SK-N-SH treated with all-trans-retinoic acid at 6 μM for 48 hours (cell line): ENCODE results near the gene HMX1.

Experiments used
- ARNTL ChIP-seq: fragments of 450-650 bp; formaldehyde crosslinking; IDR thresholded peaks from 2 replicates; pipeline ENCODE4 v1.5.0; 2020; ENCODE audit warnings: low read depth, mild to moderate bottlenecking, moderate library complexity, borderline replicate concordance
- PATZ1 ChIP-seq: fragments of 250-450 bp; sonication (Bioruptor Pico); IDR thresholded peaks from 2 replicates; pipeline ENCODE4 v1.8.0; 2020; ENCODE audit warnings: mild to moderate bottlenecking, moderate library complexity, borderline replicate concordance
- TSHZ2 ChIP-seq: fragments of 250-450 bp; sonication (Bioruptor Pico); IDR thresholded peaks from 2 replicates; pipeline ENCODE4 v1.5.0; 2020; ENCODE audit warnings: mild to moderate bottlenecking, moderate library complexity
- ZC3H10 ChIP-seq: fragments of 250-450 bp; sonication (Bioruptor Pico); IDR thresholded peaks from 2 replicates; pipeline ENCODE4 v1.5.1; 2021; ENCODE audit warnings: mild to moderate bottlenecking, moderate library complexity
- ZFP30 ChIP-seq: fragments of 450-650 bp; formaldehyde crosslinking; IDR thresholded peaks from 2 replicates; pipeline ENCODE4 v1.5.0; 2022; ENCODE audit warnings: mild to moderate bottlenecking, moderate library complexity
- ZNF70 ChIP-seq: fragments of 450-650 bp; formaldehyde crosslinking; IDR thresholded peaks from 2 replicates; pipeline ENCODE4 v1.5.0; 2020; ENCODE audit warnings: mild to moderate bottlenecking, moderate library complexity

- no peak for TF ChIP-seq ZNF70 (CRISPR knock-in tag)
- no peak for TF ChIP-seq ZFP30 (CRISPR knock-in tag)
- TF ChIP-seq ARNTL (CRISPR knock-in tag): no peak
- TF ChIP-seq ZC3H10 (CRISPR knock-in tag): no peak
- no peak for TF ChIP-seq TSHZ2 (CRISPR knock-in tag)
- no peak for TF ChIP-seq PATZ1
Observed at GRCh38 chr4:8851321-8852117, 20.1 kb downstream of the HMX1 start.
